ENCODE results near the gene NPC1. TPM values are rescaled to one million over a fixed set of nuclear protein-coding genes. Genes with fewer than 3 reads are reported as not detected.
A peak's percentile ranks its signal among the peaks of the same experiment; 100 is the strongest.
"Not testable (repeated sequence)": the region's sequence is repeated elsewhere in the genome, so short reads cannot be mapped to it uniquely, and the experiment has no call there.

NPC1 gene
- total RNA-seq, 4 donors from 2014 or later = 35.7 to 99.4 (median 46.2) TPM

DNA sequence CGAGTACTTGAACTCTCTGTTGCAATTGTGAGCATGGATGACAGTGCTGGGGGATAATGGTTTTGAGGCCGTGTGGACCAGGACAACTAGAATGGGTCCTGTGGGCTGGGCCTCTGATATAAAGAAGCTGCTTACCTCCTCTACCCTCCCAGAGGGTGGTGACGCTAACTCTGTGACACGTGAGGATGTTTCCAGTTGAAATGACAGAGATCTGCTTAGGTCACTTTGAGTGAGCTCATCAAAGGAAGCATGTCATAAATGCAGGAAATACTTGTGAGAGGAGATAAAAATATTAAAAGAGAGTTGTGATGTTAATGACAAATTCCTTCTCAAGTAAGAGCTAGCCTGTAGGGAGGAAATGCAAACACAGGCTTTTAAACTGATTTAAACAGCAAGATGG is 66.6 kb downstream of the NPC1 start:
- Histone ChIP-seq H3K9me3 (no peaks in the 10 kb centered on the region), H3K27ac (no peak overlapping the region), H3K27me3 (no peaks in the 10 kb centered on the region), H3K36me3 (peaks cover 8 to 76% of the 10 kb centered on the region in 2 donors), H3K4me3 (no peak overlapping the region), H3K4me1 (no peaks in the 10 kb centered on the region)
- intact Hi-C loops (cut with DNase I; ENCODE audit: low total_unique reads) = no loop called here
- DNase-seq (no peak), ATAC-seq (no peak)
- TF ChIP-seq, protein P1, sequence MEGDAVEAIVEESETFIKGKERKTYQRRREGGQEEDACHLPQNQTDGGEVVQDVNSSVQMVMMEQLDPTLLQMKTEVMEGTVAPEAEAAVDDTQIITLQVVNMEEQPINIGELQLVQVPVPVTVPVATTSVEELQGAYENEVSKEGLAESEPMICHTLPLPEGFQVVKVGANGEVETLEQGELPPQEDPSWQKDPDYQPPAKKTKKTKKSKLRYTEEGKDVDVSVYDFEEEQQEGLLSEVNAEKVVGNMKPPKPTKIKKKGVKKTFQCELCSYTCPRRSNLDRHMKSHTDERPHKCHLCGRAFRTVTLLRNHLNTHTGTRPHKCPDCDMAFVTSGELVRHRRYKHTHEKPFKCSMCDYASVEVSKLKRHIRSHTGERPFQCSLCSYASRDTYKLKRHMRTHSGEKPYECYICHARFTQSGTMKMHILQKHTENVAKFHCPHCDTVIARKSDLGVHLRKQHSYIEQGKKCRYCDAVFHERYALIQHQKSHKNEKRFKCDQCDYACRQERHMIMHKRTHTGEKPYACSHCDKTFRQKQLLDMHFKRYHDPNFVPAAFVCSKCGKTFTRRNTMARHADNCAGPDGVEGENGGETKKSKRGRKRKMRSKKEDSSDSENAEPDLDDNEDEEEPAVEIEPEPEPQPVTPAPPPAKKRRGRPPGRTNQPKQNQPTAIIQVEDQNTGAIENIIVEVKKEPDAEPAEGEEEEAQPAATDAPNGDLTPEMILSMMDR (IDR thresholded peaks at IDR 0.05 in 4 of 5, conservative IDR thresholded peaks at IDR 0.05 in 1 of 5) = no peak
- TF ChIP-seq POLR2A (IDR thresholded peaks at IDR 0.05) = no peak
- in situ Hi-C loops (cut with MboI; ENCODE audit: low sequenced_read_pairs in 4 of 4) = loop anchor here (5.0 to 25.0 kb wide), 5 partner anchors 63 to 395 kb away; partner anchors contain the start of gene NPC1 (in 3 of the 4)

DNA sequence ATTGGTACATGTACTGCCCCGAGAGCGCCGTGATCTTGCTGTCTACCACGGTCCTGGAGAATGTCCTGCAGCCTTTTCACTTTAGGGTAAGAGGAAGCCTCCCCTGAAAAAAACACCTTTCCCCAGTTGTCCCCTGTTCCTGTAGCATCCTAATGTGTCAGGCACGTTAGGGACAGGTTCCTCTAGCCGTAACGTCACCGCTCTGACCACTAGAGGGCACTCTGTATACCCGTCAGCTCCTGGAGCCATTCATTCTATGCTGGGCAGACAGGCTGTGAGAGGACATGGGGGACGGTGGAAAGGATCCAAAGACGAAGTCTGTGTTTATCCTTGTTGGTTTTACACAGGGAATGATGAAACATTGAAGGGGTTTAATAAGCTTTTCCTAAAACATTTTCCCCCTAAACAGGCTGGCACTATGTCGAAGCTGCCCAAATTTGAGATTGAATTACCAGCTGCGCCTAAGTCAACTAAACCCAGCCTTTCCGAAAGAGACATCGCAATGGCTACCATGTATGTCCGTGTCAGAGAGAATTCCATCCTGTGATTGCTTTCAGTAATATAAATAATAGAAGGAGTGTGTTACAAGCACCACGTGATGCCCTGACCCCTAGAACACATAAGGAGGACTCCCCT is 70.3 kb downstream of the NPC1 start:
- ATAC-seq = peak; percentile 86 to 93
- H3K9me3 ChIP-seq = no peaks in the 10 kb centered on the region
- H3K36me3 ChIP-seq = peaks cover 8 to 44% of the 10 kb centered on the region in 2 donors
- DNase-seq = peak; percentile 22 to 54
- no peak for TF ChIP-seq POLR2A (IDR thresholded peaks at IDR 0.05)
- TF ChIP-seq, protein P1 (IDR thresholded peaks at IDR 0.05 in 4 of 5, conservative IDR thresholded peaks at IDR 0.05 in 1 of 5) = peak; percentile 56 to 88 (median 75)
- H3K27ac ChIP-seq = no peak overlapping the region
- no peaks in the 10 kb centered on the region for H3K27me3 ChIP-seq
- intact Hi-C loops (cut with DNase I; ENCODE audit: low total_unique reads) = loop anchor here (1.0 kb wide), 1 partner anchor 71 kb away; no protein-coding TSS in a partner anchor
- no peak overlapping the region for H3K4me3 ChIP-seq
- in situ Hi-C loops (cut with MboI; ENCODE audit: low sequenced_read_pairs in 4 of 4) = loop anchor here (5.0 to 25.0 kb wide), 5 partner anchors 66 to 399 kb away; partner anchors contain the start of gene NPC1 (in 3 of the 4)
- no peaks in the 10 kb centered on the region for H3K4me1 ChIP-seq

DNA sequence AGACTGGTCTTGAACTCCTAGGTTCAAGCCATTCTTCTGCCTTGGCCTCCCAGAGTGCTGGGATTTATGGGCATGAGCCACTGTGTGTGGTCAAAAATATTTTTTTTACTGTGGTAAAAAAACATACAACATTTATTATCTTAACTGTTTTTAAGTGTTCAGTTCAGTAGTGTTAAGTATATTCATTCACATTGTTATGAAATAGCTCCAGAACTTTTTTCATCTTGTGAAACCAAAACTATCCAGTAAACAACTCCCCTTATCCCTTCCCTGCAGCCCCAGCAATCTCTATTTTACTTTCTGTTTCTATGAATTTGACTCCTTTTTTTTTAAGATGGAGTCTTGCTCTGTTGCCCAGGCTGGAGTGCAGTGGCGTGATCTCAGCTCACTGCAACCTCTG is 73.7 kb downstream of the NPC1 start:
- H3K27ac ChIP-seq = no peak overlapping the region
- no peak overlapping the region for H3K4me3 ChIP-seq
- in situ Hi-C loops (cut with MboI; ENCODE audit: low sequenced_read_pairs in 4 of 4) (loop anchor here in 3 of 4 donors (10.0 to 25.0 kb wide), 3 partner anchors 72 to 402 kb away; partner anchors contain the start of gene NPC1 (in 1 of the 3)), intact Hi-C loops (cut with DNase I; ENCODE audit: low total_unique reads) (no loop called here)
- no peaks in the 10 kb centered on the region for H3K27me3 ChIP-seq
- DNase-seq (no peak), ATAC-seq (no peak)
- no peak for TF ChIP-seq POLR2A (IDR thresholded peaks at IDR 0.05)
- TF ChIP-seq, protein P1 (IDR thresholded peaks at IDR 0.05 in 4 of 5, conservative IDR thresholded peaks at IDR 0.05 in 1 of 5) = no peak
- H3K9me3 ChIP-seq = no peaks in the 10 kb centered on the region
- H3K4me1 ChIP-seq = no peaks in the 10 kb centered on the region
- peaks cover 0 to 29% of the 10 kb centered on the region in 2 donors for H3K36me3 ChIP-seq

DNA sequence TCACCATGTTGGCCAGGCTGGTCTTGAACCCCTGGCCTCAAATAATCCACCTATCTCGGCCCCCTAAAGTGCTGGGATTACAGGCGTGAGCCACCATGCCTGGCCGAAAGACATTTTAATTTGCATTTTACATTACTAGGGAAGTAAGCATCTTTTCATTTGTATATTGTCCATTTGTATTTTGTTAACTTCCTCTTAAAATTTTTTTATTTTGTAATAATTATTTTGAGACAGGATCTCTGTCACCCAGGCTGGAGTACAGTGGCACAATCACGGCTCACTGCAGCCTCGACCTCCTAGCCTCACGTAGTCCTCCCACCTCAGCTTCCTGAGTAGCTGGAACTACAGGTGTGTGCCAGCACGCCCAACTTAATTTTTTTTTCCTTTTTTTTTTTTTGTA is 74.1 kb downstream of the NPC1 start:
- H3K27me3 ChIP-seq; H3K9me3 ChIP-seq; DNase-seq; ATAC-seq; intact Hi-C loops (cut with DNase I; ENCODE audit: low total_unique reads); H3K4me3 ChIP-seq; H3K27ac ChIP-seq; H3K4me1 ChIP-seq: not testable (repeated sequence)
- in situ Hi-C loops (cut with MboI; ENCODE audit: low sequenced_read_pairs in 4 of 4) = loop anchor here in 3 of 4 donors (10.0 to 25.0 kb wide), 3 partner anchors 73 to 403 kb away; partner anchors contain the start of gene NPC1 (in 1 of the 3)
- peaks cover 0 to 26% of the 10 kb centered on the region in 2 donors for H3K36me3 ChIP-seq

DNA sequence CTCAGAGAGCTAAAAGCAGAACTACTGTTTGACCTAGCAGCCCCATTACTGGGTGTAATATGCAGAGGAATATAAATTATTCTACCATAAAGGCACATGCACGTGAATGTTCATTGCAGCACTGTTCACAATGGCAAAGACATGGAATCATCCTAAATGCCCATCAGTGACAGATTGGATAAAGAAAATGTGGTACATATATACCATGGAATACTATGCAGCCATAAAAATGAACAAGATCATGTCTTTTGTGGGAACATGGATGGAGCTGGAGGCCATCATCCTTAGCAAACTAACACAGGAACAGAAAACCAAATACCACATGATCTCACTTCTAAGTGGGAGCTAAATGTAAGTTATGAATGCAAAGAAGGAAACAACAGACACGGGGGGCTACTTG is 75.4 kb downstream of the NPC1 start:
- H3K4me3 ChIP-seq; H3K4me1 ChIP-seq; intact Hi-C loops (cut with DNase I; ENCODE audit: low total_unique reads); H3K9me3 ChIP-seq; DNase-seq; H3K27ac ChIP-seq; ATAC-seq; H3K27me3 ChIP-seq: not testable (repeated sequence)
- in situ Hi-C loops (cut with MboI; ENCODE audit: low sequenced_read_pairs in 4 of 4) = loop anchor here in 3 of 4 donors (10.0 to 25.0 kb wide), 3 partner anchors 74 to 404 kb away; partner anchors contain the start of gene NPC1 (in 1 of the 3)
- H3K36me3 ChIP-seq = peaks cover 0 to 18% of the 10 kb centered on the region in 2 donors
